Raji (cell line): ENCODE results near the gene TRIM54.

Experiments
- POLR2A ChIP-seq: IDR thresholded peaks from 2 replicates; pipeline ENCODE4 v1.6.1; 2011; ENCODE audit warnings: low read depth, low read length, control low read depth; ENCODE audit not compliant: insufficient read depth

TRIM54 gene

DNA sequence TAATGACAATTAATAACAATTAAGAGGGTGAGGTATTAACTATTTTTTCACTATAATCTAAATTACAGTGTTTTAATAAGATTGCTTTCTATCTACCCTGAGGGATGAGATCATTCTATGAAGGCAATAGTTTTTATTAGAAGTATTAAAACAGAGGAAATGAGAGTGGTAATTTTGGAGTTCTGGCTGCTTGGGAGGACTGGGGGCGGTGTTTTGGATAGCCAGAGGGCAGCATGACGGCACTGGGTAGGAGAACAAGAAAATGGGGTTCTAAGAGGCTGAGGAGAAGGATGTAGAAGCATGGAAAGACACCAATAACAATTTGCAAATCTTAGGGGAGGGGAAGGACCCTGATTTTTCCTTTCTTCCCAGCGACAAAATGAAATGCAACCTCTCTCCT lies 12.1 kb upstream of the TRIM54 start:
- TF ChIP-seq POLR2A: no peak

DNA sequence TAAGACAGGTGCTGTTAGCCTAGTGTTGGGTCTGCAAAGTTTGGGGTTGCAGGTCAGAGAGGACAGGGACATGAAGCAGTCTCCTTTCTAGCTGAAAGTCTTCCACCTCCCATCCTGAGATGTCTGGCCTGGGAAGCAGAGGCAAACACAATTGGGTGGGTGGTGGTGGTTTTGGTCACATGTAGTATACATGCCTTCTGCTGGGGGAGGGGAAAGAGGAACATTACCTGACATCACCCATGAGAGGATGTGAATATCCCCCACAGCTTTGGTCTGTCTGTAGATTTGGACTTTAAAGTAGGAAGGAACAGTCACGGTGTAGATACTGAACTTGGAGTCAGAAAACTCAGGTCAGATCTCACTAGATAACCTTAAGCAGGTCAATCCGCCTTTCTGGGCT lies 11.6 kb upstream of the TRIM54 start:
- no peak for TF ChIP-seq POLR2A

DNA sequence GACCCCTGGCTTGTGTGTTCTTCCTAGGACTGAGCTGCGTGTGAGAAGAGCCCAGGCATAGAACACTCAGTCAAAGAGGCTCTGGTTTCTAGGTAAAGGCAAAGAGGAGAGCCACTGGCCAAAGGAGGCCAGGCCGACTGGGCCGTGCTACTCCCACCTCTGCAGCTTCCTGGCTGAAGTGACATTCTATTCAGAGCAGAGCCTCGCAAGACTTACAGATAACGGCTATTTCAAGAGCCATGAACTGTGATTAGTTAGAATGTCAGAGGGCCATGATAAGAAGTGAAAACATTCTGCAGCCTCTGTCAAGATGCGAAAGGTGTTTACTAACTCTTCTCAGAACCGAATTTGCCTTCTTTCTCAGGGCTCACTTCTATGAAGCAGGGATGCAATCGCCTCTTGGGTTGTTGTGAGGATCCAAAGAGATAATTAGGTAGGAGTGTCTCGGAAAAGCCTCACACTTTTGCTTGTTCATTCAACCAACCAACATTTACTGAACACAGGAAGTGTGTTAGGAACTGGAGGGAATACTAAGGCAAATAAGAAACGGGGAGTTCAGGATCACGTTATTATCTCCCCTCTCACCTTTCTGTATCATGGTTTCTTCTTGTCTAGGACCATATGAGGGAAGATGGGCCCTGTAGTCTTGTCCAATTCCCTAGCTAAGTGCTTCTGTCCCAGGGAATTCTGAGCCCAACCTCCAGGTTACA lies 10.4 kb upstream of the TRIM54 start:
- no peak for TF ChIP-seq POLR2A

DNA sequence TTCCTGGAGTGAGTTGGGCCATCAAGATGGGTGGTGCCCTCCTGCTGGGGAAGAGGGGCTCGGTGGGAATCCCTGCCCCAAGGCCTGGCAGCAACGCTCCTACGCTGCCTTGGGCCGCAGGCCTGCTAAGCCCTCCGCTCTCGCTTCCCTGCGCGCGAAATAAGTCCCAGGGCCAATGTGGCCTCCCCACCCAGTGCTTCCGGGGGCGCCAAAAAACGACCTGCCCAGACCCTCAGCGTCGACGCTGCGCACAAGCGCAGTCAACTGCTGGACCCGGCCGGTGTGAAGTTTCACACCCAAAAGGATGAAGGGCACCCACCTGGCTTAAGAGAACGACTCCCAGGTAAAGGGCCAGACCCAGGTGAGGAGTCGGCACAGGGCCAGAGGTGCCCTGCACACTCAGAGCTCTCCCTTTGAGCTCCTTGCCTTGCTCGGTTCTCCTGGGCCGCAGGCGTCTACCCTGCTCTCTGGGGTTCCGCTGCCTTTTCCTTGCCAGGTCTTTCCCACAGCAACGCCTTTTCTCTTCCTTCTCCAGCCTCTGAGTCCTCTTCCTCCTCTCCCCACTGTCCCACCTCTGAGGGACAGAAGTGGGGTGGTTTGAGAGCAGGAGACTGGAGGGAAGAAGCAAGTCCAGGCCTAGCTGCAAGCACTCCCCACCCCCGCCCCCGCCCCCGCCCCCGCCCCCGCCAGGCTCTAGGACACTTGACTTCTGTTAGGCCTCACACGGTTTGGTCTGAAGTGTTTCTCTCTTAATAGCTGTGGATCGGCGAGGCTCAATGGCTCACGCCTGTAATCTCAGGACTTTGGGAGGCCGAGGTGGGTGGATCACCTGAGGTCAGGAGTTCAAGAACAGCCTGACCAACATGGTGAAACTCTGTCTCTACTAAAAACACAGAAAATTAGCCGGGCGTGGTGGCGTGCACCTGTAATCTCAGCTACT lies 6.7 kb upstream of the TRIM54 start, which contains the start of gene DNAJC5G:
DNAJC5G (plus strand) TSS at position 223 of the 940 bp plus-strand sequence. CDS start 1,296 bp downstream, outside the sequence.
- TF ChIP-seq POLR2A: no peak

DNA sequence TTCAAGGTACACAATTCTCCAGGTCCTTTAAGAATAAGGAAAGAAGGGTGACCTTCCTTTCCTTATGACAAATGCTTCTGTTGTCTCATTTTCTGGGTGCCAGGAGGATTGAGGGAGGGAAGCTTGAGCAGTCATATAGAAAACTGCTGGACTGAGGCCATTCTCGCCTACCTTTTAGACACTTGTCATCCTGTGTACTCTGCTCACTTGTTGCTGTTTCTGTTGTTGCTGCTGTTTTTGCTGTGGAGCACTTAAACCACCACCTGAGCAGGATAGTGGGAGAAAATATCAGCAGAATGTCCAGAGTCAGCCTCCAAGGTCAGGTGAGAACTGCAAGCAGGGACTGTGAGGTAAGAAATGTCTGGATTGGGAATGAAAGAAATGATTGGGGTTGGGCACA lies 4.2 kb upstream of the TRIM54 start:
- no peak for TF ChIP-seq POLR2A

DNA sequence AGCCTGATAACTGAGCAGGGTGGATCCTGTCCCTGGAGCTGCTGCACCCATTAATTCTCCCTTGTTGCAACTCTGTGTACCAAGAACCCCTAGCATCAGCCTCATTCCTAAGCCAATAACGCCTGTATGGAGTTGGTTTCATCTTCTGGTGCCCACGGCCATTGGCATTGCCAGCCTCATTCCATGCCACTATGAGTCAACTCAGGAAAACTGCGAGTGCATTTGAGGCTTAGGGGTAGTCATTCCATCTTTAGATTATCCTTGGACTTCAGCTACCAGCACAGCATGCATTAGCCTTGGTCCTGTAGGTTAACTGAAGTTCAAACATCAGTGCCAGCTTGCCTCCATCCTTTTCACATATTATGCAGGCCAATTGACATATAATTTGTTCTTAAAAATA lies 1.4 kb upstream of the TRIM54 start:
- TF ChIP-seq POLR2A: no peak

DNA sequence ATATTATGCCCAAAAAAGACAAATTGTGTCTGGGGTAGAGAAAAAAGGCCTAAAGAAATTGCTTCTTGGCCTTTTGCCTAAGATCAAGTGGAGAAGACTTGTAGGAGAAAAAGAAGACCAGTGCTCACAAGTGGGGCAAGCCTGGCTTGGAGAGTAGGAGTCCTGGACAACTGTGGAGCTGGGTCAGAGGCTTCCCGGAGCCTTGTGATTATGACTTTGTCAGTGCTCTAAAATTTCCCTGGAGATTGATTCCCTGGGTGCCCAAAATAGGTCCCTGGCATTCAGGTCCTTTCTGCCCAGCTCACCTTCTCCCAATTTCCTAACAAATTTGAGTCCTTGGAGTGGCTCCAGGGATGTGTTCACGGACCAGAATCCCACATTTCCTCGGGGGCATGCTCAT lies 787 bp upstream of the TRIM54 start:
- no peak for TF ChIP-seq POLR2A

DNA sequence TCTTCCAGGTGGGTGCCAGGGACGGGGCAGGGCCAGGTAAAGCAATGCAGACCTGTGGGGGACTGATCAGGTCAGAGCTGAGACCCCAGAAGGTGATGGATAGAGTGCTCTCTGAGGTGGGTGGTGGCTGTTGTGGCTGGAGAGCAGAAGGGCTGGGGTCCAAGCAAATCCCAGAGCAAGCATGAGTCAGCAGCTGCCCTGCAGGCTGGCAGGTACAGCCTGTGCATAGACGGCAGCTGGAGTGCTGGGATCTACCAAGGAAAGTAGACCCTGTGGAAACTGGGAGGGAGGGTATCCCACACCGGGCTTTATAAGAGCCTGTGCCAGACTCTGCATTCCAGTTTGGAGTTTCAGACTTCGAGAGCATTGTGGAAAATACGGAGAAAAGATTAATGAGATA lies 663 bp downstream of the TRIM54 start:
- TF ChIP-seq POLR2A: no peak

DNA sequence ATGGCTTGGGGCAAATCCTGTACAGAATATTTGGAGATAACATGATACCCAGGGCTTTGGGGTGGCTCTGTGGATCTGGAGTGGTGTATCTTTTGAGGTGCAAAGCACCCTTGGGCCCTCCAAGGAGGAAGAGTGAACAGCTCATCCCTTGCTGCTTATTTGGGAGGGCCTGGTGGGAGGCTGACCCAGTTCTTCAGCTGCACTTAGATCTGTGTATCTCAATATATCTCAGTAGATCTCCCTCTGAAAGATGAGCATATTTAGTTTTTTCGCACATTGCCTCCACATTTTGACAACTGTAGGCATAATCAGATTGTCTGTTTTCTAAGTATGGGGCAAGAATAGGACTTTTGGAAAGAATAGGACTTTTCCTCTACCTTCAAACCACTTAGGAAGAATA lies 2.8 kb downstream of the TRIM54 start:
- no peak for TF ChIP-seq POLR2A

DNA sequence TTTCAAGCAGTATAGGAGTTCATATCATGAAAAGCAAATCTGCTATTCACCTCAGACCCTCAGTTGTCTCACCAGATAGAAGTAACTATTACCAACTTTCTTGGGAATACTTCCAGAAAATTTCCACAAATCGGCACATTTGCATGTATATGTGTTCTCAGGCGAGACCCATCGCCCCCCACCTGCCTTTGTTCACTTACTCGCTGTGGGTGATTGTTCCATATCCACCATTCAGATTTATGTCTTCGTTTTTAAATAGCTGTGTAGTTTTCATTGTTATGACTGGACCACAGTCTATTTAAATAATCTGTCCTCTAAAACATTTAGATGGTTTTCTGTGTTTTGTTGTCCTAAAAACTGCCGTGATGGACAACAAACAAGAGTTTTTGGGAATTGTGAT lies 3.3 kb downstream of the TRIM54 start:
- no peak for TF ChIP-seq POLR2A

DNA sequence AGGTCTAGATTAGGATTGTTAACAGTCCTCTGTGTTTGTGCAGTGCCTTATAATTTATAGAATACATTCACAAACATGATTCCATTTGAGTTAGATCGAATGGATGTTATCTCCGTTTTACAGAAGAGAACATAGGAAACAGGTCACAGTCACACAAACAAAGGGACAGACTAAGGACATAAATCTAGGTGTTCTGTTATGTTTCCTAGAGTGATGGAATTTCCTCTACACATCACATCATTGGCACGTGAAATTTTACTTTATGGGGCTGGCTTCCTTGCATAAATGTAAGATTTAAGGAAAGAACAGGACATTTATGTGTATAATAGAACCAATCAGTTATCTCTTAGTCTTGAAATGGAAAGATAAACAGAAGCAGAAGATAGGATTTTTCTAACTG lies 6.4 kb downstream of the TRIM54 start:
- TF ChIP-seq POLR2A: no peak

DNA sequence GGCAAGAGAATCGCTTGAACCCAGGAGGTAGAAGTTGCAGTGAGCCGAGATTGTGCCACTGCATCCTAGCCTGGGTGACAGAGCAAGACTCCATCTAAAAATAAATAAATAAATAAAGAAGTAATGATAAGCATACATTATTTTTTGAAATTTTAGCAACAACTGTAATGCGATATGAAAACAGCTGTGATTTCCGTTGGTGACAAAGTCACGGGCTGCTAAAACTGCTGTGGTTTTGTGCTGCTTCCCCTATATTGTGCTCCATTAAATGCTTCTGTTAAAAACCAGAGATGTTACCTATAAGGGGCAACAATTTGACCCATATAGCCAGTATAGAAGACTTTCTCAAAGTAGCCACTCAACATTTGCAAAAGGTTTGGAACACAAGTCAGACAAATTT lies 8.3 kb downstream of the TRIM54 start:
- TF ChIP-seq POLR2A: no peak

DNA sequence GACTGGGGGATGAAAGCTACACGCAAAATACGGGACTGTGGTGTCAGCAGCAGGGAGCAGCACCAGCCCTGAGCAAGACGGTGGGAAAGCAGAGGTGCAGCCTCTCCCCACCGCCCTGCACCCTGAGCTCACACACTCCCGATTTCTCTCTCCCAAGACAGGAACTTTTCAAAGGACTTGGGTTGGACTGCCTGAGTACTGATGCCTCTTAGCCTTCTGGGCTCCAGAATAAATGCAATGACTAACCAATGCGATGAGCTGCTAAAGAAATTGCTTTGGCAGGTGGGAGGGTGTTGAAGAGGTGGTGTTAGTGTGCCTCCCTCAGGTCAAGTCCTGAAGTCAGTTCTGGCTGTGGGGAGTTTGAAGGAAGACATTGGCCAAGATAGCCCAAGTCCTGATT lies 9.6 kb downstream of the TRIM54 start:
- no peak for TF ChIP-seq POLR2A

DNA sequence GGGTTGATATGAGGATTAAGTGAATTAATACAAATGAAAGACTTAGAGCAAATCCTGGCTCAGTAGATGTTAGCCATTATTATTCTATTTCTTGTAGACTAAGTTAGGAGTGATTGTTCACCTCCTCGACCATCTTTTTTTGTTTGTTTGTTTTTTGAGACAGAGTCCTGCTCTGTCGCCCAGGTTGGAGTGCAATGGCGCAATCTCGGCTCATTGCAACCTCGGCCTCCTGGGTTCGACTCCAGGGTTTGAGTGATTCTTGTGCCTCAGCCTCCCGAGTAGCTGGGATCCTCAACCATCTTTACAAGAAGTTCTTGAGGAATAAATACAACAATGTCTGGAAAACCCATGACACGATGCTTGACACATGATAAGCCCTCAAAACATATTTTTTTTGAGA lies 12.7 kb downstream of the TRIM54 start:
- no peak for TF ChIP-seq POLR2A

DNA sequence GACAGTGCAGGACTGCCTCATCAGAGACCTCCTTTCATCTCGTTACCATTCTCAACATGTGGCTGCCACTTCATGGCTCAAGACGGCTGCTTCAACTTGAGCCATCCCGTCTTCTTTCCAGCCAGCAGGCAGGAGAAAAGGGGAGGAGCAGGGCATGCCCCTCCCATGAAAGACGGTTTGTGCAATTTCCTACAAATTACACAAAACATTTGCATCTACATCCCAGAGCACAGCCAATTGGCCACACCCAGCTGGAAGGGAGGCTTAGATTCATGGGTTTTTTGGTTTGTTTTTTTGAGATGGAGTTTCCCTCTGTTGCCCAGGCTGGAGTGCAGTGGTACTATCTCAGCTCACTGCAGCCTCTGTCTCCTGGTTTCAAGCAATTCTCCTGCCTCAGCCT lies 14.3 kb downstream of the TRIM54 start:
- no peak for TF ChIP-seq POLR2A

DNA sequence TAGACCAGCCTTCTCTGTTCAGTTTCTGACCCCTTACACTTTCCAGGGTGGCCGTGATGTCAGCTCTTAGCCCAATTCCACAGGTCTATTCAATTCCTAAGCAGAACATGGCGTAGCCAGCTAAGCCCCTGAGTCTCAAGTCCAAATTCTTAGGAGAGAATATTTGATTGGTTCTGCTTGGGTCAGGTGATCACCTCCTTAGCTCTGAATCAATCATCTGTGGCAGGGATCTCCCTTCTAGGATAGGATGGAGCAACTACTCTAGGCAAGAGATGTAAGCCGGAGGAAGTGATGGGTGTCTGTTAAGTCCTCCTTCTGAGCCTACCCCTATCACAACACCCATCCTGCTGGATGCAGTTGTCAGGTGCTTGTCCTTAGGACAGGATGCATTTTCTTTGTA lies 15.0 kb downstream of the TRIM54 start:
- TF ChIP-seq POLR2A: no peak
